ENCODE results near the gene ASB18. TPM values are rescaled to one million over a fixed set of nuclear protein-coding genes. Genes with fewer than 3 reads are reported as not detected.

The ASB18 gene
- total RNA-seq, 1 donor from 2014 or later, result not detected

GRCh38 chr2:236175548-236176150 is 88.6 kb downstream of the ASB18 start:
- peak in 1 of 2 donors; percentile 36 for DNase-seq (ENCODE audit: low read depth in 2 of 2)

- DNase-seq (ENCODE audit: low read depth in 2 of 2), result no peak
These were observed 90.2 kb downstream of the ASB18 start for GRCh38 chr2:236173729-236174607.

GRCh38 chr2:236173036-236173728 is 91.0 kb downstream of the ASB18 start:
- no peak for DNase-seq (ENCODE audit: low read depth in 2 of 2)

- no peak for DNase-seq (ENCODE audit: low read depth in 2 of 2)
These were observed 91.8 kb downstream of the ASB18 start for GRCh38 chr2:236172255-236173035.

- no peak for DNase-seq (ENCODE audit: low read depth in 2 of 2)
These were observed 92.4 kb downstream of the ASB18 start for GRCh38 chr2:236171680-236172254.

- no peak for DNase-seq (ENCODE audit: low read depth in 2 of 2)
These were observed 93.0 kb downstream of the ASB18 start for GRCh38 chr2:236171181-236171679.

GRCh38 chr2:236170590-236171165 is 93.5 kb downstream of the ASB18 start:
- no peak for DNase-seq (ENCODE audit: low read depth in 2 of 2)

GRCh38 chr2:236169741-236170589 is 94.2 kb downstream of the ASB18 start:
- DNase-seq (ENCODE audit: low read depth in 2 of 2), result no peak

GRCh38 chr2:236169151-236169721 is 95.0 kb downstream of the ASB18 start:
- no peak for DNase-seq (ENCODE audit: low read depth in 2 of 2)

- DNase-seq (ENCODE audit: low read depth in 2 of 2), result peak; percentile 59 to 94
These were observed 95.8 kb downstream of the ASB18 start, which contains the start of gene GBX2 for GRCh38 chr2:236168110-236169080. Gene GBX2, minus strand, starts transcription at chr2:236168386. Its CDS starts 415 bp downstream, at chr2:236167971.

- peak in 1 of 2 donors; percentile 74 for DNase-seq (ENCODE audit: low read depth in 2 of 2)
These were observed 96.7 kb downstream of the ASB18 start for GRCh38 chr2:236167297-236168109.

GRCh38 chr2:236166796-236167296 is 97.4 kb downstream of the ASB18 start:
- peak in 1 of 2 donors; percentile 26 for DNase-seq (ENCODE audit: low read depth in 2 of 2)

GRCh38 chr2:236165842-236166795 is 98.1 kb downstream of the ASB18 start:
- DNase-seq (ENCODE audit: low read depth in 2 of 2), result peak in 1 of 2 donors; percentile 55

- DNase-seq (ENCODE audit: low read depth in 2 of 2), result no peak
These were observed 99.0 kb downstream of the ASB18 start for GRCh38 chr2:236164925-236165841.
